ENCODE measurements around the gene CYP2A7. TPM values are rescaled to one million over a fixed set of nuclear protein-coding genes. Genes with fewer than 3 reads are reported as not detected.
"Not testable (repeated sequence)": the region's sequence is repeated elsewhere in the genome, so short reads cannot be mapped to it uniquely, and the experiment has no call there.

CYP2A7 gene
- total RNA-seq, 1 experiment from 2014 or later = not detected

DNA sequence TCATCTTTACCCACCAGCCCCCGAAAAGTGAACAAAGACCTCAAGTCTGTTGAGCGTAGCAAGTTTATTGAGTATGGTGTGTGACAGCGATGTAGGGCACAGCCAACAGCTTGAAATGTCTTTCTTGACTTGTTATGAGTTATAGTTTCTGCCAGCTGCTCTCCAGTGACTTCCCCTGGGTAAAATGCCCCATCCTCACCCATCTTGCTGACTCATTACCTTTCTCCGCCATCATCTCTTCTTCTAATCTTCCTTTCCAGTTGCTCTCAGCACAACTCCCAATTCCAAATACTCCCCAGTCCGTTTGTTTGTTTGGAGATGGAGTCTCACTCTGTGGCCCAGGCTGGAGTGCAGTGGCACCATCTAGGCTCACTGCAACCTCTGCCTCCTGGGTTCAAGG, 18.5 kb upstream of the CYP2A7 start:
- RAD21 ChIA-PET (ENCODE audit: low non-redundant PET in 1 of 2, low total read pairs in 2 of 2, uncharacterized antibody in 2 of 2, unreplicated experiment in 2 of 2); BruUV-seq (replicated peaks); H3K79me2 ChIP-seq (ENCODE audit: insufficient read depth, low read length): not testable (repeated sequence)

DNA sequence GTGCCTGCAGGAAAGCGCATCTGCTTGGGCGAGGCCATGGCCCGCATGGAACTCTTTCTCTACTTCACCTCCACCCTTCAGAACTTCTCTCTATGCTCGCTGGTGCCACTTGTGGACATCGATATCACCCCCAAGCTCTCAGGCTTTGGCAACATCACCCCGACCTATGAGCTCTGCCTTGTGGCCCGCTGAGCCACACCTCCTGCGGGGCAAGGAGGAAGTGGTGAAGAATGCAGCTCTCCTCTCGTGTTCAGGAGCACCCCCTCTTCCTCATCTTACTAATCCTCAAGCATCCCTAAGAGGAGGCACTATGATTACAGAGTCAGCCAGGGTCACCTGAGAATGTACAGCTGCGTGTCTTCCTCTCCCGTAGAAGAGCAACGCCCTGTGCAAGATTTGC, 17.9 kb upstream of the CYP2A7 start:
- CTCF ChIA-PET; intact Hi-C loops (cut with micrococcal nuclease); H3K4me1 ChIP-seq (ENCODE audit: control insufficient read depth in 1 of 2, insufficient read depth in 2 of 2, low read length in 2 of 2); H3K9me3 ChIP-seq (ENCODE audit: control insufficient read depth in 1 of 2, insufficient read depth in 1 of 2, low read depth in 1 of 2, low read length in 2 of 2); BruUV-seq (replicated peaks); ATAC-seq; H2AFZ ChIP-seq (ENCODE audit: low read depth, low read length, poor library complexity, severe bottlenecking); H3K4me3 ChIP-seq (replicated peaks in 1 of 2; ENCODE audit: low read depth in 1 of 2, low read length in 2 of 2); POLR2A ChIA-PET; H3K9me2 ChIP-seq (ENCODE audit: insufficient read depth); DNase-seq (ENCODE audit: low read depth, low spot score); H3K4me2 ChIP-seq (ENCODE audit: low read length); H3K9ac ChIP-seq (ENCODE audit: low read length); H3K36me3 ChIP-seq (ENCODE audit: control insufficient read depth in 1 of 2, insufficient read depth in 2 of 2, low read length in 2 of 2); H3K79me2 ChIP-seq (ENCODE audit: insufficient read depth, low read length); RAD21 ChIA-PET (ENCODE audit: low non-redundant PET in 1 of 2, low total read pairs in 2 of 2, uncharacterized antibody in 2 of 2, unreplicated experiment in 2 of 2); H3K27ac ChIP-seq (ENCODE audit: low read depth, low read length); H4K20me1 ChIP-seq (ENCODE audit: insufficient read depth): not testable (repeated sequence)
- H3K27me3 ChIP-seq (ENCODE audit: insufficient read depth, low read length) = peaks cover 14% of the 10 kb centered on the region; the same call in 1 of the 2 replicates

More for the DNA sequence above, 18.5 kb upstream of the CYP2A7 start:
- POLR2A ChIA-PET; H3K9me3 ChIP-seq (ENCODE audit: control insufficient read depth in 1 of 2, insufficient read depth in 1 of 2, low read depth in 1 of 2, low read length in 2 of 2); H3K4me2 ChIP-seq (ENCODE audit: low read length); ATAC-seq; H2AFZ ChIP-seq (ENCODE audit: low read depth, low read length, poor library complexity, severe bottlenecking); H3K9ac ChIP-seq (ENCODE audit: low read length); H3K4me3 ChIP-seq (replicated peaks in 1 of 2; ENCODE audit: low read depth in 1 of 2, low read length in 2 of 2); CTCF ChIA-PET; DNase-seq (ENCODE audit: low read depth, low spot score); intact Hi-C loops (cut with micrococcal nuclease); H4K20me1 ChIP-seq (ENCODE audit: insufficient read depth); H3K36me3 ChIP-seq (ENCODE audit: control insufficient read depth in 1 of 2, insufficient read depth in 2 of 2, low read length in 2 of 2); H3K4me1 ChIP-seq (ENCODE audit: control insufficient read depth in 1 of 2, insufficient read depth in 2 of 2, low read length in 2 of 2); H3K9me2 ChIP-seq (ENCODE audit: insufficient read depth); H3K27ac ChIP-seq (ENCODE audit: low read depth, low read length): not testable (repeated sequence)
- peaks cover 12% of the 10 kb centered on the region; the same call in 1 of the 2 replicates for H3K27me3 ChIP-seq (ENCODE audit: insufficient read depth, low read length)

DNA sequence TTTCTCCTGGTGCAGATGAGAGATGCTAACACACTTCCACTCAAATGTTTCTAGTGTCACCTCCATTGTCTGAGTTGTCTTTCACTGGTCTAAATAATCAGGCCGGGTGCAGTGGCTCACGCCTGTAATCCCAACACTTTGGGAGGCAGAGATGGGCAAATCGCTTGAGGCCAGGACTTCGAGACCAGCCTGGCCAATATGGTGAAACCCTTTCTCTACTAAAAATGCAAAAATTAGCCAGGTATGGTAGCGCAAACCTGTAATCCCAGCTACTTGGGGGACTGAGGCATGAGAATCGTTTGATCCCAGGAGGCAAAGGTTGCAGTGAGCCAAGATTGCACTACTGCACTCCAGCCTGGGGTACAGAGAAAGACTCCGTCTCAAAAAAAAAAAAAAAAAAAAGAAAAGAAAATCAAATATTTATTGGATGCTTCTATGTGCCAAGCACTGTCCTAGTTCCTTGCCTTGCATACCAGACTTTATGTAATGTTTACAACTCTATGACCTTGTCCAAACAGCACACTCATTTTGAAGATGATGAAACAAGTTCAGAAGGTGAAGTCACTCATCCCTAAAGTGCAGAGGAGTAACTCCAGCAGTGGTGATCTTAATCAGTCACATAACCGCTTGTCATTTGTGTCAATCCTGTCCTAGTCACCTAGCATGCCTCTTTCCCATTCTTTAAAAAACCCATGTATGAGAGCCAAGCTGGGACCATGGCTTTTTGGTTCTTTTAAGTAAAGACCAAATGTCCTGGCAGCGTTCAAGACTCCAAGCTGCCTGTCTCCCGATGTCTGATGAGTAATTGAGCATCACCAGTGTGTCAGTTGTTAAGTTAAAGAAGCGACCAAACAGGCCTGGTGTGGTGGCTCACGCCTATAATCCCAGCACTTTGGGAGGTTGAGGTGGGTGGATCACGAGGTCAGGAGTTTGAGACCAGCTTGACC, 15.1 kb upstream of the CYP2A7 start:
- H3K79me2 ChIP-seq (ENCODE audit: insufficient read depth, low read length); BruUV-seq (replicated peaks); H3K4me2 ChIP-seq (ENCODE audit: low read length); DNase-seq (ENCODE audit: low read depth, low spot score); CTCF ChIA-PET; H3K36me3 ChIP-seq (ENCODE audit: control insufficient read depth in 1 of 2, insufficient read depth in 2 of 2, low read length in 2 of 2); H3K4me3 ChIP-seq (replicated peaks in 1 of 2; ENCODE audit: low read depth in 1 of 2, low read length in 2 of 2); RAD21 ChIA-PET (ENCODE audit: low non-redundant PET in 1 of 2, low total read pairs in 2 of 2, uncharacterized antibody in 2 of 2, unreplicated experiment in 2 of 2); H4K20me1 ChIP-seq (ENCODE audit: insufficient read depth); H3K27ac ChIP-seq (ENCODE audit: low read depth, low read length); H3K9me2 ChIP-seq (ENCODE audit: insufficient read depth); ATAC-seq; H3K9ac ChIP-seq (ENCODE audit: low read length); H2AFZ ChIP-seq (ENCODE audit: low read depth, low read length, poor library complexity, severe bottlenecking); intact Hi-C loops (cut with micrococcal nuclease); POLR2A ChIA-PET; H3K9me3 ChIP-seq (ENCODE audit: control insufficient read depth in 1 of 2, insufficient read depth in 1 of 2, low read depth in 1 of 2, low read length in 2 of 2); H3K4me1 ChIP-seq (ENCODE audit: control insufficient read depth in 1 of 2, insufficient read depth in 2 of 2, low read length in 2 of 2): not testable (repeated sequence)
- H3K27me3 ChIP-seq (ENCODE audit: insufficient read depth, low read length) = peaks cover 27% of the 10 kb centered on the region; the same call in 1 of the 2 replicates

Data from HCT116 (cell line).